BLaER1 (cell line): ENCODE measurements around the gene RESF1.

Source experiments
- H3K27ac ChIP-seq: shearing (Covaris generic); formaldehyde crosslinking; 2 replicates; pipeline ENCODE4 v1.8.1; 2022
- H3K27me3 ChIP-seq: shearing (Covaris generic); formaldehyde crosslinking; 2 replicates; pipeline ENCODE4 v1.8.1; 2022
- H3K36me3 ChIP-seq: shearing (Covaris generic); formaldehyde crosslinking; 2 replicates; pipeline ENCODE4 v1.8.1; 2022
- H3K4me1 ChIP-seq: shearing (Covaris generic); formaldehyde crosslinking; 2 replicates; pipeline ENCODE4 v1.8.1; 2022
- H3K4me2 ChIP-seq: shearing (Covaris generic); formaldehyde crosslinking; 2 replicates; pipeline ENCODE4 v1.8.1; 2022
- H3K4me3 ChIP-seq: shearing (Covaris generic); formaldehyde crosslinking; 2 replicates; pipeline ENCODE4 v1.8.1; 2022
- H3K9ac ChIP-seq: shearing (Covaris generic); formaldehyde crosslinking; 2 replicates; pipeline ENCODE4 v1.8.1; 2022
- H3K9me3 ChIP-seq: shearing (Covaris generic); formaldehyde crosslinking; 2 replicates; pipeline ENCODE4 v1.8.1; 2022
- H4K20me1 ChIP-seq: shearing (Covaris generic); formaldehyde crosslinking; 2 replicates; pipeline ENCODE4 v1.8.1; 2022
- Cebpa-rat ChIP-seq: shearing (Covaris generic); IDR thresholded peaks from 2 replicates; pipeline ENCODE4 v1.8.1; 2022

Gene RESF1

GRCh38 chr12:32005496-32006125 lies 46.4 kb downstream of the RESF1 start:
- no peaks in the 10 kb centered on the region for H3K9me3 ChIP-seq
- TF ChIP-seq Cebpa-rat, result no peak
- no peak overlapping the region for H3K27ac ChIP-seq
- no peak overlapping the region for H3K9ac ChIP-seq
- peaks cover 11% of the 10 kb centered on the region for H3K36me3 ChIP-seq
- H4K20me1 ChIP-seq, result no peaks in the 10 kb centered on the region
- H3K4me1 ChIP-seq, result no peaks in the 10 kb centered on the region
- no peak overlapping the region for H3K4me3 ChIP-seq
- no peaks in the 10 kb centered on the region for H3K27me3 ChIP-seq
- no peak overlapping the region for H3K4me2 ChIP-seq
